Neural cell (in vitro differentiated cells): ENCODE data around the gene REC8. TPM values are rescaled to one million over a fixed set of nuclear protein-coding genes. Genes with fewer than 3 reads are reported as not detected.

Experiments
- H2AFZ ChIP-seq: fragments of 200-600, 300-800 bp; sonication (generic), shearing (Covaris generic); 2 replicates; pipeline ENCODE4 v1.6.0; 2014; ENCODE audit warnings: low read depth, mild to moderate bottlenecking, antibody characterized with exemption, low read length, moderate library complexity
- H3F3A ChIP-seq: fragments of 200-600 bp; shearing (Covaris generic); 2 replicates; pipeline ENCODE4 v1.6.1; 2016; ENCODE audit warnings: mild to moderate bottlenecking, moderate library complexity, mixed read lengths, antibody characterized with exemption, low read length; ENCODE audit not compliant: insufficient read depth, poor library complexity, severe bottlenecking
- H3K27ac ChIP-seq: fragments of 200-600, 300-800 bp; sonication (generic), shearing (Covaris generic); 2 replicates; pipeline ENCODE4 v1.5.1; 2014; ENCODE audit warnings: mild to moderate bottlenecking, low read length, moderate library complexity
- H3K27me3 ChIP-seq: fragments of 300-800, 200-600 bp; sonication (generic), shearing (Covaris generic); 2 replicates; pipeline ENCODE4 v1.6.0; 2014; ENCODE audit warnings: mild to moderate bottlenecking, low read depth, low read length, moderate library complexity; ENCODE audit not compliant: insufficient read depth
- H3K36me3 ChIP-seq: fragments of 300-800, 200-600 bp; sonication (generic), shearing (Covaris generic); 2 replicates; pipeline ENCODE4 v1.5.1; 2014; ENCODE audit warnings: mild to moderate bottlenecking, antibody characterized with exemption, low read length, moderate library complexity; ENCODE audit not compliant: insufficient read depth
- H3K4me2 ChIP-seq: fragments of 300-800, 200-600 bp; sonication (generic), shearing (Covaris generic); 2 replicates; pipeline ENCODE4 v1.6.0; 2014; ENCODE audit warnings: mild to moderate bottlenecking, low read length
- H3K4me3 ChIP-seq: fragments of 300-800, 200-600 bp; sonication (generic), shearing (Covaris generic); 2 replicates; pipeline ENCODE4 v1.5.1; 2014; ENCODE audit warnings: mild to moderate bottlenecking, low read length, moderate library complexity
- H3K79me2 ChIP-seq: fragments of 200-600 bp; shearing (Covaris generic); replicated peaks from 2 replicates; pipeline ENCODE4 v1.6.0; 2014; ENCODE audit warnings: mild to moderate bottlenecking, low read length, moderate library complexity; ENCODE audit not compliant: insufficient read depth
- H3K9ac ChIP-seq: fragments of 300-800, 200-600 bp; sonication (generic), shearing (Covaris generic); 2 replicates; pipeline ENCODE4 v1.6.1; 2016; ENCODE audit warnings: mild to moderate bottlenecking, low read length, mixed read lengths
- H3K9me2 ChIP-seq: fragments of 200-600 bp; shearing (Covaris generic); 2 replicates; pipeline ENCODE4 v1.6.1; 2016; ENCODE audit warnings: mild to moderate bottlenecking, low read length, mixed read lengths; ENCODE audit not compliant: insufficient read depth
- H3K9me3 ChIP-seq: fragments of 200-600, 300-800 bp; sonication (generic), shearing (Covaris generic); 2 replicates; pipeline ENCODE4 v1.6.1; 2016; ENCODE audit warnings: mild to moderate bottlenecking, mixed run types, low read length, moderate library complexity, mixed read lengths
- H4K20me1 ChIP-seq: fragments of 200-600 bp; shearing (Covaris generic); 2 replicates; pipeline ENCODE4 v1.6.1; 2016; ENCODE audit warnings: mild to moderate bottlenecking, mixed run types; ENCODE audit not compliant: insufficient read depth
- EP300 ChIP-seq: fragments of 450-650 bp; conservative IDR thresholded peaks from 2 replicates; pipeline ENCODE4 v1.6.1; 2014; ENCODE audit warnings: antibody characterized with exemption, mild to moderate bottlenecking, moderate library complexity; ENCODE audit not compliant: poor library complexity, severe bottlenecking
- EZH2 ChIP-seq: fragments of 200-600, 300-800 bp; shearing (Covaris generic), sonication (generic); IDR thresholded peaks from 2 replicates; pipeline ENCODE4 v1.6.1; 2014; ENCODE audit warnings: antibody characterized with exemption, low read length, borderline replicate concordance, mild to moderate bottlenecking; ENCODE audit not compliant: insufficient read depth, poor library complexity, severe bottlenecking
- MXI1 ChIP-seq: fragments of 450-650 bp; conservative IDR thresholded peaks from 2 replicates; pipeline ENCODE4 v1.6.1; 2014; ENCODE audit warnings: antibody characterized with exemption, mild to moderate bottlenecking; ENCODE audit not compliant: poor library complexity, severe bottlenecking
- POLR2AphosphoS5 ChIP-seq: IDR thresholded peaks from 2 replicates; pipeline ENCODE4 v1.6.1; 2012
- RAD21 ChIP-seq: fragments of 450-650 bp; conservative IDR thresholded peaks from 2 replicates; pipeline ENCODE4 v1.6.1; 2014; ENCODE audit warnings: antibody characterized with exemption, mild to moderate bottlenecking, moderate library complexity
- SMC3 ChIP-seq: fragments of 450-650 bp; conservative IDR thresholded peaks from 2 replicates; pipeline ENCODE4 v1.6.1; 2014; ENCODE audit warnings: antibody characterized with exemption, mild to moderate bottlenecking, moderate library complexity; ENCODE audit not compliant: poor library complexity
- TAF1 ChIP-seq: IDR thresholded peaks from 2 replicates; pipeline ENCODE4 v1.6.1; 2012; ENCODE audit warnings: low read depth
- polyA plus RNA-seq: library from polyadenylated mRNA; depleted of rRNA; stranded (reverse); fragments of >200 nt; gene quantifications from 2 replicates; pipeline ENCODE4 v1.2.3, GENCODE V29; 2014
- TF ChIP-seq, protein P1 (sequence below): fragments of 450-650 bp; IDR thresholded peaks from 2 replicates; pipeline ENCODE4 v1.5.1; 2014; ENCODE audit warnings: antibody characterized with exemption, mild to moderate bottlenecking, moderate library complexity; ENCODE audit not compliant: poor library complexity, severe bottlenecking
- TF ChIP-seq, protein P2 (sequence below): IDR thresholded peaks from 2 replicates; pipeline ENCODE4 v1.6.1; 2012; ENCODE audit warnings: borderline replicate concordance

Gene REC8
- polyA plus RNA-seq, 1 donor from 2014 or later, result 18.5 TPM

DNA sequence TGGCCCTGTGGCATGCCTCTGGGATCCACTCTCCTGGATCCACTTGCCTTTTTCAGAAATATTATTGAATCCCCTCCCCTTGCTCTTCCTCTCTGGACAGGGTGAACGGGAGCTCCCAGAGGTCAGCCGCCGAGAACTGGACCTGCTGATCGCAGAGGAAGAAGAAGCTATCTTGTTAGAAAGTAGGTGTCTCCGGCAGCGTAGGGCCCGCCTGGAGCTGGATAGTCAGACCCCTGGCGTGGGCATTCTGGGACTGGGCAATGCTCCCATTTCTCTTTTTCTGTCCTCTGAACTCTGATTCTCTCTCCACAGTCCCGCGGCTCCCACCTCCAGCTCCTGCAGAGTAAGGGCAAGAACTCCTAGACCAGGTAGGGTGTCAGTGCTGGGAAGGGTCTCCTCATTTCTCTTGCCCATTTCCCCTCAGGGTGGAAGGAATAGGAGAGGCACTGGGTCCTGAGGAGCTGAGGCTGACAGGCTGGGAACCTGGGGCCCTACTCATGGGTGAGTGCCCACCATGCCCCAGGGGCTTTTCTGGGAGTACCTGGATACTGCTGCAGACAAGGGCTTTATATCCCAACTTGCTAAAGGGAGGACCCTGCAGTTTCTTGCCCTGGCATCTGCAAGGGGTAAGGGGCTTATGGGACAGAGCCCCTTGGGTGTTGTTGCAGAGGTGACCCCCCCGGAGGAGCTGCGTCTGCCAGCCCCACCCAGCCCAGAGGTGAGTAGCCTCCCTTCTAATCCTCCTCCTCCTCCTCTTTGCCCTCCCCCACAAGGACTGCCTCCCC, 5.4 kb downstream of the REC8 start:
- H2AFZ ChIP-seq, result no peak overlapping the region
- no peaks in the 10 kb centered on the region for H3K79me2 ChIP-seq
- no peak overlapping the region for H3K4me3 ChIP-seq
- no peaks in the 10 kb centered on the region for H3K27me3 ChIP-seq
- no peaks in the 10 kb centered on the region for H3F3A ChIP-seq
- no peaks in the 10 kb centered on the region for H3K36me3 ChIP-seq
- no peaks in the 10 kb centered on the region for H4K20me1 ChIP-seq
- no peaks in the 10 kb centered on the region for H3K9me2 ChIP-seq
- H3K9me3 ChIP-seq, result no peaks in the 10 kb centered on the region
- no peak overlapping the region for H3K4me2 ChIP-seq
- no peak overlapping the region for H3K27ac ChIP-seq
- TF ChIP-seq SMC3, result no peak
- TF ChIP-seq POLR2AphosphoS5, result no peak
- TF ChIP-seq EZH2, result no peak
- no peak for TF ChIP-seq EP300
- no peak for TF ChIP-seq RAD21
- no peak overlapping the region for H3K9ac ChIP-seq

DNA sequence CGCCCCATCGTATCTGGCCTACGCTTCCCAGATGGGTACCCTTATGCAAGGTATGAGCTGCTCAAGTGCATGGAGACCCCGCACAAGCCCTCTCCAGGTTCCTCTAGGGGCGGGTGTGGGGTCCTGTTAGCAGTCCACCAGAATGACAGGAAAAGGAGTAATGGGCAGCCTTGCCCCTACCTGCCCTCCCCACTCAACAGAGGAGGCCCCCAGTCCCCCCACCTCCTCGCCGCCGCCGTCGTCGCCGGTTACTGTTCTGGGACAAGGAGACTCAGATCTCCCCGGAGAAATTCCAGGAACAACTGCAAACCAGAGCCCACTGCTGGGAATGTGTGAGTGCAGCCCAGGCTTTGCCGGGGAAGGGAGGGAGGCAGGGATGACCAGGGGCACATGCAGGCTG, 6.0 kb downstream of the REC8 start:
- no peaks in the 10 kb centered on the region for H3K36me3 ChIP-seq
- TF ChIP-seq RAD21 (no peak), EP300 (no peak), MXI1 (no peak), TAF1 (no peak), SMC3 (no peak), POLR2AphosphoS5 (no peak), EZH2 (no peak)
- TF ChIP-seq, protein P1, sequence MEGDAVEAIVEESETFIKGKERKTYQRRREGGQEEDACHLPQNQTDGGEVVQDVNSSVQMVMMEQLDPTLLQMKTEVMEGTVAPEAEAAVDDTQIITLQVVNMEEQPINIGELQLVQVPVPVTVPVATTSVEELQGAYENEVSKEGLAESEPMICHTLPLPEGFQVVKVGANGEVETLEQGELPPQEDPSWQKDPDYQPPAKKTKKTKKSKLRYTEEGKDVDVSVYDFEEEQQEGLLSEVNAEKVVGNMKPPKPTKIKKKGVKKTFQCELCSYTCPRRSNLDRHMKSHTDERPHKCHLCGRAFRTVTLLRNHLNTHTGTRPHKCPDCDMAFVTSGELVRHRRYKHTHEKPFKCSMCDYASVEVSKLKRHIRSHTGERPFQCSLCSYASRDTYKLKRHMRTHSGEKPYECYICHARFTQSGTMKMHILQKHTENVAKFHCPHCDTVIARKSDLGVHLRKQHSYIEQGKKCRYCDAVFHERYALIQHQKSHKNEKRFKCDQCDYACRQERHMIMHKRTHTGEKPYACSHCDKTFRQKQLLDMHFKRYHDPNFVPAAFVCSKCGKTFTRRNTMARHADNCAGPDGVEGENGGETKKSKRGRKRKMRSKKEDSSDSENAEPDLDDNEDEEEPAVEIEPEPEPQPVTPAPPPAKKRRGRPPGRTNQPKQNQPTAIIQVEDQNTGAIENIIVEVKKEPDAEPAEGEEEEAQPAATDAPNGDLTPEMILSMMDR, result no peak
- TF ChIP-seq, protein P2, sequence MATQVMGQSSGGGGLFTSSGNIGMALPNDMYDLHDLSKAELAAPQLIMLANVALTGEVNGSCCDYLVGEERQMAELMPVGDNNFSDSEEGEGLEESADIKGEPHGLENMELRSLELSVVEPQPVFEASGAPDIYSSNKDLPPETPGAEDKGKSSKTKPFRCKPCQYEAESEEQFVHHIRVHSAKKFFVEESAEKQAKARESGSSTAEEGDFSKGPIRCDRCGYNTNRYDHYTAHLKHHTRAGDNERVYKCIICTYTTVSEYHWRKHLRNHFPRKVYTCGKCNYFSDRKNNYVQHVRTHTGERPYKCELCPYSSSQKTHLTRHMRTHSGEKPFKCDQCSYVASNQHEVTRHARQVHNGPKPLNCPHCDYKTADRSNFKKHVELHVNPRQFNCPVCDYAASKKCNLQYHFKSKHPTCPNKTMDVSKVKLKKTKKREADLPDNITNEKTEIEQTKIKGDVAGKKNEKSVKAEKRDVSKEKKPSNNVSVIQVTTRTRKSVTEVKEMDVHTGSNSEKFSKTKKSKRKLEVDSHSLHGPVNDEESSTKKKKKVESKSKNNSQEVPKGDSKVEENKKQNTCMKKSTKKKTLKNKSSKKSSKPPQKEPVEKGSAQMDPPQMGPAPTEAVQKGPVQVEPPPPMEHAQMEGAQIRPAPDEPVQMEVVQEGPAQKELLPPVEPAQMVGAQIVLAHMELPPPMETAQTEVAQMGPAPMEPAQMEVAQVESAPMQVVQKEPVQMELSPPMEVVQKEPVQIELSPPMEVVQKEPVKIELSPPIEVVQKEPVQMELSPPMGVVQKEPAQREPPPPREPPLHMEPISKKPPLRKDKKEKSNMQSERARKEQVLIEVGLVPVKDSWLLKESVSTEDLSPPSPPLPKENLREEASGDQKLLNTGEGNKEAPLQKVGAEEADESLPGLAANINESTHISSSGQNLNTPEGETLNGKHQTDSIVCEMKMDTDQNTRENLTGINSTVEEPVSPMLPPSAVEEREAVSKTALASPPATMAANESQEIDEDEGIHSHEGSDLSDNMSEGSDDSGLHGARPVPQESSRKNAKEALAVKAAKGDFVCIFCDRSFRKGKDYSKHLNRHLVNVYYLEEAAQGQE, result no peak

More for the DNA sequence above, 6.0 kb downstream of the REC8 start:
- no peak overlapping the region for H3K4me2 ChIP-seq
- H3K27ac ChIP-seq, result no peak overlapping the region
- H4K20me1 ChIP-seq, result no peaks in the 10 kb centered on the region
- H3K9me2 ChIP-seq, result no peaks in the 10 kb centered on the region
- H3K4me3 ChIP-seq, result no peak overlapping the region
- H3K9me3 ChIP-seq, result no peaks in the 10 kb centered on the region
- no peaks in the 10 kb centered on the region for H3F3A ChIP-seq
- H3K79me2 ChIP-seq, result no peaks in the 10 kb centered on the region
- no peak overlapping the region for H2AFZ ChIP-seq
- no peak overlapping the region for H3K9ac ChIP-seq
- H3K27me3 ChIP-seq, result no peaks in the 10 kb centered on the region
